ENCODE results near the gene PIGC.

The PIGC gene

GRCh38 chr1:172430128-172430454 is 13.8 kb downstream of the PIGC start:
- no peak for DNase-seq (ENCODE audit: low read depth in 3 of 3)

GRCh38 chr1:172429331-172430127 is 14.3 kb downstream of the PIGC start:
- peak in 1 of 3 experiments; percentile 29 for DNase-seq (ENCODE audit: low read depth in 3 of 3)

- DNase-seq (ENCODE audit: low read depth in 3 of 3), result no peak
Measured at GRCh38 chr1:172427191-172427590, 16.7 kb downstream of the PIGC start.

- no peak for DNase-seq (ENCODE audit: low read depth in 3 of 3)
Measured at GRCh38 chr1:172425339-172425738, 18.5 kb downstream of the PIGC start.

GRCh38 chr1:172423336-172423735 is 20.5 kb downstream of the PIGC start:
- DNase-seq (ENCODE audit: low read depth in 3 of 3), result no peak

GRCh38 chr1:172421974-172422604 is 21.8 kb downstream of the PIGC start:
- no peak for DNase-seq (ENCODE audit: low read depth in 3 of 3)

- DNase-seq (ENCODE audit: low read depth in 3 of 3), result no peak
Measured at GRCh38 chr1:172420385-172420784, 23.5 kb downstream of the PIGC start, which contains the start of gene C1orf105. Gene C1orf105 (plus strand): TSS chr1:172420685. CDS start chr1:172420886, 201 bp downstream.

GRCh38 chr1:172417557-172417956 is 26.3 kb downstream of the PIGC start:
- no peak for DNase-seq (ENCODE audit: low read depth in 3 of 3)

- DNase-seq (ENCODE audit: low read depth in 3 of 3), result no peak
Measured at GRCh38 chr1:172416496-172417035, 27.3 kb downstream of the PIGC start.

GRCh38 chr1:172414331-172414730 is 29.5 kb downstream of the PIGC start:
- DNase-seq (ENCODE audit: low read depth in 3 of 3), result no peak

- no peak for DNase-seq (ENCODE audit: low read depth in 3 of 3)
Measured at GRCh38 chr1:172411791-172412338, 32.0 kb downstream of the PIGC start.

GRCh38 chr1:172410027-172410426 is 33.8 kb downstream of the PIGC start:
- DNase-seq (ENCODE audit: low read depth in 3 of 3), result no peak

GRCh38 chr1:172408958-172409357 is 34.9 kb downstream of the PIGC start:
- no peak for DNase-seq (ENCODE audit: low read depth in 3 of 3)

GRCh38 chr1:172406968-172407367 is 36.9 kb downstream of the PIGC start:
- no peak for DNase-seq (ENCODE audit: low read depth in 3 of 3)

- no peak for DNase-seq (ENCODE audit: low read depth in 3 of 3)
Measured at GRCh38 chr1:172405912-172406311, 38.0 kb downstream of the PIGC start.

GRCh38 chr1:172404121-172404520 is 39.7 kb downstream of the PIGC start:
- no peak for DNase-seq (ENCODE audit: low read depth in 3 of 3)

- DNase-seq (ENCODE audit: low read depth in 3 of 3), result no peak
Measured at GRCh38 chr1:172402878-172403569, 40.8 kb downstream of the PIGC start.

- DNase-seq (ENCODE audit: low read depth in 3 of 3), result no peak
Measured at GRCh38 chr1:172401892-172402291, 42.0 kb downstream of the PIGC start.

- no peak for DNase-seq (ENCODE audit: low read depth in 3 of 3)
Measured at GRCh38 chr1:172401477-172401876, 42.4 kb downstream of the PIGC start.

GRCh38 chr1:172400722-172401105 is 43.2 kb downstream of the PIGC start:
- no peak for DNase-seq (ENCODE audit: low read depth in 3 of 3)

- no peak for DNase-seq (ENCODE audit: low read depth in 3 of 3)
Measured at GRCh38 chr1:172399756-172400721, 43.8 kb downstream of the PIGC start.
